HS-27A (cell line): ENCODE data around the gene ASAP3.
A peak's percentile ranks its signal among the peaks of the same experiment; 100 is the strongest.

Experiments
- DNase-seq: peaks from one replicate; pipeline ENCODE4 v3.0.0-alpha.2; 2012; ENCODE audit warnings: low read depth, missing footprints

Gene ASAP3

GRCh38 chr1:23477359-23478144, 6.4 kb downstream of the ASAP3 start:
- no peak for DNase-seq

- DNase-seq: peak; percentile 64
Measured at GRCh38 chr1:23475641-23476040, 8.3 kb downstream of the ASAP3 start.

- peak; percentile 92 for DNase-seq
Measured at GRCh38 chr1:23475134-23475628, 8.8 kb downstream of the ASAP3 start.

- DNase-seq: no peak
Measured at GRCh38 chr1:23473037-23473800, 10.8 kb downstream of the ASAP3 start.

- DNase-seq: no peak
Measured at GRCh38 chr1:23472351-23473036, 11.5 kb downstream of the ASAP3 start.

- no peak for DNase-seq
Measured at GRCh38 chr1:23471473-23472075, 12.4 kb downstream of the ASAP3 start.

- peak; percentile 70 for DNase-seq
Measured at GRCh38 chr1:23470282-23471070, 13.5 kb downstream of the ASAP3 start.

GRCh38 chr1:23469372-23469982, 14.5 kb downstream of the ASAP3 start:
- no peak for DNase-seq

- no peak for DNase-seq
Measured at GRCh38 chr1:23466423-23466989, 17.5 kb downstream of the ASAP3 start.

GRCh38 chr1:23463286-23463685, 20.7 kb downstream of the ASAP3 start:
- DNase-seq: no peak

- no peak for DNase-seq
Measured at GRCh38 chr1:23462766-23463165, 21.2 kb downstream of the ASAP3 start.

- no peak for DNase-seq
Measured at GRCh38 chr1:23461050-23461449, 22.9 kb downstream of the ASAP3 start.

GRCh38 chr1:23460519-23460918, 23.5 kb downstream of the ASAP3 start:
- DNase-seq: no peak

GRCh38 chr1:23459338-23459757, 24.6 kb downstream of the ASAP3 start:
- DNase-seq: no peak

GRCh38 chr1:23456226-23456625, 27.8 kb downstream of the ASAP3 start:
- no peak for DNase-seq

- DNase-seq: no peak
Measured at GRCh38 chr1:23453455-23454000, 30.5 kb downstream of the ASAP3 start.

GRCh38 chr1:23452011-23452411, 32.0 kb downstream of the ASAP3 start:
- peak; percentile 38 for DNase-seq

- DNase-seq: no peak
Measured at GRCh38 chr1:23451441-23451840, 32.5 kb downstream of the ASAP3 start.

- DNase-seq: no peak
Measured at GRCh38 chr1:23450894-23451293, 33.1 kb downstream of the ASAP3 start.

- no peak for DNase-seq
Measured at GRCh38 chr1:23449958-23450357, 34.0 kb downstream of the ASAP3 start.
